ENCODE data around the gene IL23R.

- TF ChIP-seq POLR2A (IDR thresholded peaks at IDR 0.05) (no peak), CTCF (IDR thresholded peaks at IDR 0.05) (no peak)
Observed at GRCh38 chr1:67204298-67204980, 38.2 kb downstream of the IL23R start.
